K562 (cell line): ENCODE data around the gene GDF7. TPM values are rescaled to one million over a fixed set of nuclear protein-coding genes. Genes with fewer than 3 reads are reported as not detected.

ENCODE experiments used
- ATAC-seq: fragments of 200-7000 bp; cut with Tn5 transposase; 3 replicates; pipeline ENCODE4 v1.9.1; 2020; ENCODE audit warnings: moderate library complexity
- BruUV-seq: library from RNA; stranded (reverse); fragments of 400-500 nt; replicated peaks from 2 replicates; lab custom pipeline; 2021; lab: Mats Ljungman, UMichigan
- CTCF ChIA-PET: fragments of 300-600 bp; formaldehyde crosslinking; extraction: SDS; loops from one replicate; lab custom pipeline; 2021; ENCODE audit warnings: low intra/inter-chr PET ratio; lab: Yijun Ruan, JAX
- POLR2A ChIA-PET: fragments of 300-600, 350-650 bp; sonication (Branson Sonifier 250); formaldehyde crosslinking; extraction: SDS; loops from one replicate; lab custom pipeline; 2021; ENCODE audit warnings: antibody characterized with exemption, inconsistent platforms; lab: Yijun Ruan, JAX
- DNase-seq, 4 experiments: peaks; one replicate each; pipeline versions ENCODE4 v3.0.0 to v3.0.0-alpha.2; 2011 to 2018; ENCODE audit warnings: low spot score in 3 of 4, mixed read lengths in 3 of 4; ENCODE audit errors: extremely low read depth in 1 of 4
- FAIRE-seq: peaks from 2 replicates; lab custom pipeline; 2011; peaks lifted over from hg19 to GRCh38; lab: Jason Lieb, UNC
- H2AFZ ChIP-seq: 2 replicates; pipeline ENCODE4 v1.6.0; 2011; ENCODE audit warnings: low read depth, low read length, control low read depth, inconsistent platforms
- H3K27ac ChIP-seq: fragments of 200-600 bp; 3 replicates; pipeline ENCODE4 v1.8.0; 2011; ENCODE audit warnings: low read depth, mild to moderate bottlenecking, control low read depth, inconsistent platforms, low read length, moderate library complexity, mixed read lengths; ENCODE audit errors: extremely low read depth
- H3K27me3 ChIP-seq, 2 experiments: fragments of 300-600 bp in 1 of 2; 2 replicates in 1 of 2; 3 replicates in 1 of 2; pipeline versions ENCODE4 v1.6.0 to v1.8.0; 2011; ENCODE audit warnings: inconsistent platforms in 2 of 2, low read length in 2 of 2, mild to moderate bottlenecking in 1 of 2, mixed read lengths in 1 of 2, moderate library complexity in 1 of 2; ENCODE audit not compliant: control insufficient read depth in 2 of 2, insufficient read depth in 2 of 2
- H3K36me3 ChIP-seq: fragments of 300-600 bp; 3 replicates; pipeline ENCODE4 v1.8.0; 2011; ENCODE audit warnings: mild to moderate bottlenecking, low read length, inconsistent platforms; ENCODE audit not compliant: control insufficient read depth, insufficient read depth
- H3K4me1 ChIP-seq, 2 experiments: fragments of 200-600 bp in 1 of 2; replicated peaks in 1 of 2; 2 replicates in 1 of 2; 3 replicates in 1 of 2; pipeline versions ENCODE4 v1.5.1 to v1.8.0; 2011; ENCODE audit warnings: inconsistent platforms in 2 of 2, low read length in 2 of 2, mild to moderate bottlenecking in 1 of 2, mixed read lengths in 1 of 2, moderate library complexity in 1 of 2; ENCODE audit not compliant: control insufficient read depth in 2 of 2, insufficient read depth in 2 of 2
- H3K4me2 ChIP-seq: 2 replicates; pipeline ENCODE4 v1.6.1; 2011; ENCODE audit warnings: low read length, control low read depth, inconsistent platforms, mixed read lengths; ENCODE audit not compliant: insufficient read depth
- H3K4me3 ChIP-seq: fragments of 200-600 bp; sonication (generic), shearing (Covaris generic); 2 replicates; pipeline ENCODE4 v1.5.1; 2016; ENCODE audit warnings: control low read depth, inconsistent platforms
- H3K79me2 ChIP-seq: fragments of 200-600 bp; 3 replicates; pipeline ENCODE4 v1.8.0; 2011; ENCODE audit warnings: low read length, inconsistent platforms; ENCODE audit not compliant: control insufficient read depth, insufficient read depth
- H3K9ac ChIP-seq, 2 experiments: 2 replicates each; pipeline versions ENCODE4 v1.6.0 to v1.6.1; 2011; ENCODE audit warnings: low read depth in 2 of 2, low read length in 2 of 2, control low read depth in 1 of 2, inconsistent platforms in 1 of 2, mild to moderate bottlenecking in 1 of 2, mixed read lengths in 1 of 2; ENCODE audit not compliant: insufficient read depth in 1 of 2
- H3K9me1 ChIP-seq: one replicate; pipeline ENCODE4 v1.6.0; 2011; ENCODE audit warnings: inconsistent platforms, mild to moderate bottlenecking, low read length, moderate library complexity; ENCODE audit not compliant: control insufficient read depth, insufficient read depth
- H3K9me3 ChIP-seq: replicated peaks from 2 replicates; pipeline ENCODE4 v1.5.1; 2011; ENCODE audit warnings: low read depth, low read length, inconsistent platforms; ENCODE audit not compliant: control insufficient read depth, insufficient read depth
- H4K20me1 ChIP-seq: replicated peaks from 2 replicates; pipeline ENCODE4 v1.6.1; 2011; ENCODE audit warnings: low read length, inconsistent platforms, mixed read lengths; ENCODE audit not compliant: control insufficient read depth, insufficient read depth
- ESRRA ChIP-seq: fragments of 450-650 bp; IDR thresholded peaks from 2 replicates; pipeline ENCODE4 v1.6.1; 2014; ENCODE audit warnings: low read depth, mild to moderate bottlenecking, moderate library complexity, borderline replicate concordance
- ETV5 ChIP-seq: sonication (generic); formaldehyde crosslinking; IDR thresholded peaks from 2 replicates; pipeline ENCODE4 v1.4.0; 2020; ENCODE audit warnings: low read depth, mild to moderate bottlenecking, missing genetic modification reagents
- GTF2A2 ChIP-seq: IDR thresholded peaks from 2 replicates; pipeline ENCODE4 v1.6.1; 2016; ENCODE audit warnings: mild to moderate bottlenecking, missing genetic modification characterization, missing compliant biosample characterization
- MAFG ChIP-seq: fragments of 450-650 bp; conservative IDR thresholded peaks from 2 replicates; pipeline ENCODE4 v1.6.1; 2016; ENCODE audit warnings: missing genetic modification characterization, missing compliant biosample characterization
- RAD21 ChIP-seq, 2 experiments: fragments of 250-450 bp in 1 of 2; fragments of 450-650 bp in 1 of 2; sonication (Bioruptor Pico) in 1 of 2; formaldehyde crosslinking in 1 of 2; IDR thresholded peaks in 1 of 2; conservative IDR thresholded peaks in 1 of 2; 2 replicates each; pipeline versions ENCODE4 v1.4.0 to v1.8.0; 2020 to 2022; ENCODE audit warnings: mild to moderate bottlenecking in 2 of 2, moderate library complexity in 1 of 2
- SAFB ChIP-seq: fragments of 200-400 bp; formaldehyde crosslinking; IDR thresholded peaks from 2 replicates; pipeline ENCODE4 v1.6.1; 2017; ENCODE audit warnings: low read depth, low read length, borderline replicate concordance
- ZBTB11 ChIP-seq, 3 experiments: fragments of 200-800 bp in 1 of 3; fragments of 250-450 bp in 1 of 3; fragments of 450-650 bp in 1 of 3; sonication (Bioruptor Pico) in 1 of 3; sonication (Bioruptor generic) in 1 of 3; formaldehyde crosslinking in 1 of 3; IDR thresholded peaks; 2 replicates each; pipeline versions ENCODE4 v1.6.1 to v1.8.0; 2016 to 2022; ENCODE audit warnings: mild to moderate bottlenecking in 2 of 3, missing genetic modification characterization in 2 of 3, missing compliant biosample characterization in 1 of 3, moderate library complexity in 1 of 3
- ZFP36 ChIP-seq: fragments of 150-350 bp; IDR thresholded peaks from 2 replicates; pipeline ENCODE4 v1.6.1; 2018; ENCODE audit warnings: low read length, low read depth; ENCODE audit not compliant: partially characterized antibody
- ZNF134 ChIP-seq: fragments of 250-450 bp; sonication (Bioruptor Pico); conservative IDR thresholded peaks from 2 replicates; pipeline ENCODE4 v1.4.0; 2020
- WGBS: fragments of 100-300 bp; shearing (Covaris generic); methylation state at CpG from one replicate; pipeline ENCODE4 v1.1.6; 2016; ENCODE audit warnings: low coverage, mixed read lengths; ENCODE audit not compliant: insufficient coverage; ENCODE audit errors: missing lambda C conversion rate; 5-methylcytosine and 5-hydroxymethylcytosine counted together
- in situ Hi-C: fragments of 300-500 bp; cut with MboI; formaldehyde crosslinking; loops from 4 replicates; pipeline ENCODE4 v1.15.0; 2018; ENCODE audit warnings: inconsistent platforms, mixed read lengths
- intact Hi-C: fragments of 100-400 bp; cut with micrococcal nuclease; formaldehyde crosslinking; loops from 2 replicates; pipeline ENCODE4 v1.14.2; 2022
- polyA plus RNA-seq, 8 experiments: library from polyadenylated mRNA; depleted of rRNA in 4 of 8; stranded (reverse) in 5 of 8; unstranded in 3 of 8; fragments of >200 nt; fragmentation: Nextera tagmentation in 2 of 8; fragmentation: Illumina TruSeq in 1 of 8; extraction: Ambion mirVana in 2 of 8; extraction: Trizol in 1 of 8; gene quantifications; 2 replicates each; pipeline versions ENCODE4 v1.2.1 to v1.2.3, GENCODE V29; 2011 to 2014; ENCODE audit warnings: inconsistent platforms in 1 of 8, missing spikeins in 1 of 8
- total RNA-seq, 7 experiments: library from RNA; depleted of rRNA in 6 of 7; stranded (reverse); fragments of >200 nt in 6 of 7; fragmentation: Illumina TruSeq in 2 of 7; extraction: Trizol in 2 of 7; gene quantifications; 2 replicates each; pipeline versions ENCODE4 v1.2.1 to v1.2.3, GENCODE V29; 2011 to 2021; ENCODE audit warnings: low replicate concordance in 1 of 7
- TF ChIP-seq, protein P1 (sequence below): fragments of 250-450 bp; sonication (Bioruptor Pico); IDR thresholded peaks from 2 replicates; pipeline ENCODE4 v1.6.1; 2021; ENCODE audit warnings: mild to moderate bottlenecking

GDF7 gene
- total and polyA plus RNA-seq, 9 of the 15 experiments (the other 6 are each of a cell fraction or from before 2014, with no cell fraction given) = 0.01 TPM; not detected in 7

- Histone ChIP-seq H3K4me3 (no peak overlapping the region), H3K36me3 (no peaks in the 10 kb centered on the region), H3K9ac (no peak overlapping the region)
- BruUV-seq = no TSS peak
- peak; percentile 37 for FAIRE-seq
- POLR2A ChIA-PET = interaction anchor here (0.6 kb wide), 1 partner anchor 184 kb away, joined by 5 read pairs; no protein-coding TSS in a partner anchor
- no peak for TF ChIP-seq ZNF134 (CRISPR knock-in tag)
- TF ChIP-seq ZFP36 = peak; percentile 7
- TF ChIP-seq, protein P1, sequence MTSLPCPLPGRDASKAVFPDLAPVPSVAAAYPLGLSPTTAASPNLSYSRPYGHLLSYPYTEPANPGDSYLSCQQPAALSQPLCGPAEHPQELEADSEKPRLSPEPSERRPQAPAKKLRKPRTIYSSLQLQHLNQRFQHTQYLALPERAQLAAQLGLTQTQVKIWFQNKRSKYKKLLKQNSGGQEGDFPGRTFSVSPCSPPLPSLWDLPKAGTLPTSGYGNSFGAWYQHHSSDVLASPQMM (CRISPR knock-in tag) = no peak
- TF ChIP-seq, all 486 proteins: peak for 1
- Histone ChIP-seq H3K79me2 (no peaks in the 10 kb centered on the region), H2AFZ (no peak overlapping the region), H3K27ac (no peak overlapping the region), H3K27me3 (peaks cover 0 to 11% of the 10 kb centered on the region in 2 experiments; a peak in 1 of 5 replicates), H3K9me1 (no peaks in the 10 kb centered on the region), H3K4me2 (no peak overlapping the region), H3K4me1 (no peaks in the 10 kb centered on the region), H3K9me3 (no peaks in the 10 kb centered on the region), H4K20me1 (no peaks in the 10 kb centered on the region)
- ATAC-seq = no peak
- intact Hi-C loops = no loop called here
- in situ Hi-C loops = no loop called here
- 52% methylated on average over 2 of the region's 2 CpGs for WGBS
- CTCF ChIA-PET = no interaction called here
- no peak for DNase-seq
These were observed 40.6 kb upstream of the GDF7 start for GRCh38 chr2:20626392-20626697.

- POLR2A ChIA-PET = no interaction called here
- no peak for ATAC-seq
- WGBS = 39% methylated on average over 18 of the region's 20 CpGs
- Histone ChIP-seq H3K27ac (no peak overlapping the region), H3K9ac (peak overlapping the region in 1 of 2 experiments; percentile 22; a peak in 1 of 4 replicates), H3K36me3 (no peaks in the 10 kb centered on the region), H3K4me1 (no peaks in the 10 kb centered on the region), H3K4me3 (no peak overlapping the region), H3K4me2 (no peak overlapping the region), H3K9me1 (no peaks in the 10 kb centered on the region), H3K27me3 (peaks cover 0 to 11% of the 10 kb centered on the region in 2 experiments; a peak in 1 of 5 replicates), H4K20me1 (no peaks in the 10 kb centered on the region), H3K9me3 (no peaks in the 10 kb centered on the region), H2AFZ (no peak overlapping the region), H3K79me2 (no peaks in the 10 kb centered on the region)
- no peak for DNase-seq
- FAIRE-seq = no peak
- intact Hi-C loops = no loop called here
- CTCF ChIA-PET = no interaction called here
- no TSS peak for BruUV-seq
- in situ Hi-C loops = no loop called here
- no peak for TF ChIP-seq SAFB
- no peak for TF ChIP-seq RAD21 (CRISPR knock-in tag; conservative IDR thresholded peaks at IDR 0.05 in 1 of 2, IDR thresholded peaks at IDR 0.05 in 1 of 2)
- TF ChIP-seq ETV5 = no peak
- no peak for TF ChIP-seq ZBTB11 (CRISPR knock-in tag; IDR thresholded peaks at IDR 0.05)
- no peak for TF ChIP-seq ESRRA
- TF ChIP-seq GTF2A2 = no peak
- TF ChIP-seq MAFG = no peak
These were observed 40.0 kb upstream of the GDF7 start for GRCh38 chr2:20626698-20627513.
